HG02943 (cell line): ENCODE results near the gene PARP15.
"Not testable (repeated sequence)": the region's sequence is repeated elsewhere in the genome, so short reads cannot be mapped to it uniquely, and the experiment has no call there.

Experiments
- ATAC-seq: cut with Tn5 transposase; IDR thresholded peaks from one replicate; pipeline ENCODE4 v1.9.1; 2021; ENCODE audit warnings: mild to moderate bottlenecking, low read depth, moderate library complexity; ENCODE audit not compliant: unreplicated experiment

Gene PARP15

DNA sequence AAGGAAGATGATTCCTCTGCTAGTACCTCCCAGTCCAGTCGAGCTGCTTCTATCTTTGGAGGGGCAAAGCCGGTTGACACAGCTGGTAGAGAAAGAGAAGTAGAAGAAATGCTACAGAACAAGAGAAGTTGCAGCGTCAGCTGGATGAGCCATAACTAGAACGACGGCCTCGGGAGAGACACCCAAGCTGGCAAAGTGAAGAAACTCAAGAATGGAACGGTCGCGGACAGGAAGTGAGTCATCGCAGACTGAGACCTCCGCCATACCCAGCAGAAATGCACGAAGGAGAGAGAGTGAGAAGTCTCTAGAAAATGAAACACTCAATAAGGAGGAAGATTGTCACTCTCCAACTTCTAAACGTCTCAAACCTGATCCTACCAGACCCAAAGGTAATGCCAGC is 84.2 kb downstream of the PARP15 start:
- ATAC-seq, result no peak

DNA sequence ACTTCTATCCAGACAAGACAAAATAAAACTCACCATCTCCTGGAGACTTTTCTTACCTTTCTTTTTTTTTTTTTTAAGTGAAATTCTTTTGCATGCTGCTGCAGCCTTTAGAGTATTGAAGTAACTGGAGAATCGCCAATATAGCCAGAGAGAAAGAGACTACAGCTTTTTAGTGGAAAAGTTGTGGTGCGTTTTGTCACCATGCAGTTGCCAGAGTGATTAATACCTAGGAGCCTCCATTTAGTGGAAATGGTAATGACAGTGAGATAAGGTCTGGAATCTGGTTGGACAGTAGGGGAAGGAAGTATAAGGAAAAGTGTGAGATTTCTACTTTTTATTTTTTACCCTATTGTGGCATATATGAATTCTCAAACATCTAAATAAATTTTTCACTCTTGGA is 85.1 kb downstream of the PARP15 start:
- ATAC-seq, result no peak

DNA sequence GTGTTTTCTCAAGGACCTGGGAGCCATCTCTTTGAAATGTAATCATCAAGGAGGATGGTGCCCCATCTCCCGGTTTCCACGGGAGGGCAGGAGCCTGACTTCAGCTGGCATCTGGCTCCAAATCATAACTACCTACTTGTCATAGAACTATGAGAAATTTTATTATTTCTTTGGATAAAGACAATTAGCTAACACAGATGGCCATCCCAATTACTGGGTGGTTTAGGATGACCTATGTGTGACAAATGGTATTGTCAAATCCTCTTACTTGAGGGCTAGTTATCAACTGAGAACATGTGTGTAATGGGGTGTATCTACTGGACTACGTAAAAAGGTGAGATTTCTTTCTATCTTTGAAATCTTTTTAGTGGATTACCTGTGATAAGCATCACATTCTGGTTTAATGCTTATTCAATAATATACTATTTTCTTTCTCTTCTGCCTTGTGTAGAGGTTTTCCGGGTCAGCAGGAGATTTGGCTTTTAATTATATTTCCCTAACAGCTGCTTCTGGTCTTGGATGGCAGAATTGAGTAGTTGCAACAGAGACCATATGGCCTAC is 87.9 kb downstream of the PARP15 start:
- no peak for ATAC-seq

DNA sequence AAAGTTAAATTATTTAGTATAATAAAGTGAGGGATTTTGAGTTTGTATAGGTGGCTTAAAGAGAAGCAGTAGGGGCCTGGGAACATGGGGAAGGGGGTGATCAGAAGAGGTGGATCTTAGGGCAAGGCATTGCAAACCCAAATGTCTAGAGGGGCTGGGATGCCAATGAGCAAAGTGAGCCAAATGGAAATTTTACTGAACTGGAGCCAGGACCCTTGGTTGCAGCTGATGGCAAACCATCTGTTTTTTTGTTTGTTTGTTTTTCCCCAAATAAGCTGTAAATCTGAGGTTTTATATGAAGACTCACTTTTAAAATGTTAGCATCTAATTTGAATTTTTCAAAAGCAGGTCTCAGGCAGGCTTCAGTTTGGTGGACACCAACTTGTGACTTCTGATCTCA is 88.4 kb downstream of the PARP15 start:
- ATAC-seq, result no peak

DNA sequence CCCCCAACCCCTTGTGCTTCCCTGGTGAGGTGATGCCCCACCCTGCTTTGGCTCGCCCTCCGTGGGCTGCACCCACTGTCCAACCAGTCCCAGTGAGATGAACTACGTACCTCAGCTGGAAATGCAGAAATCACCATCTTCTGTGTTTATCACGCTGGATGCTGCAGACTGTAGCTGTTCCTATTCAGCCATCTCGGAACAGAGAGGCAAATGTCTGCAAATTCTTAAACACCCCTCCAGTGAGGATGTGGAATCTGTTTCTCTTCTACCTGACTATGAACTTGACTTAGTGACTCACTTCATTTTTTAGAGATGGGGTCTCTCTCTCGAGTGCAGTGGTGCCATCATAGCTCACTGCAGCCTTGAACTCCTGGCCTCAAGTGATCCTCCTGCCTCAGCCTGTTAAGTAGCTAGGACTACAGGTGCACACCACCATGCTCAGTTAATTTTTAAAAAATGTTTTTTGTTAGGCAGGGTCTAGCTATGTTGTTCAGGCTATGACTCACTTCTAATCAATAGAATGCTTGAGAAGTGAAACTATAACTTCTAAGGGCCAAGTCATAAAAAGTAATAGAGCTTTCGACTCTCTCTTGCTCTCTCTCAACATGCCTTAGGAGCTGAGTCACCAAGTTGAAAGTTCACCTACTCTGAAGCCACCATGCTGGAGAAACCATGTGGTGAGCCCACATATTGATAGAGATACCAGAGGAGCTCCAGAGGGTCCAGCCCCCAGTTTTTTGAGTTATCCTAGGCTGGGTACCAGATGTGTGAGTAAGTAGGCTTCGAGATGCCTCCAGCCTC is 91.7 kb downstream of the PARP15 start:
- ATAC-seq, result peak; percentile 90

DNA sequence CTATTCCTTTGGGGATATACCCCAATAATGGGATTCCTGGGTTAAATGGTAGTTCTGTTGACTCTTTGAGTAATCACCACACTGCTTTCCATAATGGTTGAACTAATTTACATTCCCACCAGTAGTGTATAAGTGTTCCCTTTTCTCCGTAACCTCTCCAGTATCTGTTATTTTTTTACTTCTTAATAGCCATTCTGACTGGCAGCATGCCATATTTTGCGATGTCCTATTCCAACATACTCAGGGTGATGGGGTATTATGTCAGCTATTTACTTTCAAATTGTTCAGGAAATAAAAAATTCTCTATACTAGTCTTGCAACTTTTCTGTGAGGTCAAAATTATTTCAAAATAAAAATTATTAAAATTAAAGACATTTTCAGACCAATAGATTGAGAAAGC is 94.1 kb downstream of the PARP15 start:
- ATAC-seq, result no peak

DNA sequence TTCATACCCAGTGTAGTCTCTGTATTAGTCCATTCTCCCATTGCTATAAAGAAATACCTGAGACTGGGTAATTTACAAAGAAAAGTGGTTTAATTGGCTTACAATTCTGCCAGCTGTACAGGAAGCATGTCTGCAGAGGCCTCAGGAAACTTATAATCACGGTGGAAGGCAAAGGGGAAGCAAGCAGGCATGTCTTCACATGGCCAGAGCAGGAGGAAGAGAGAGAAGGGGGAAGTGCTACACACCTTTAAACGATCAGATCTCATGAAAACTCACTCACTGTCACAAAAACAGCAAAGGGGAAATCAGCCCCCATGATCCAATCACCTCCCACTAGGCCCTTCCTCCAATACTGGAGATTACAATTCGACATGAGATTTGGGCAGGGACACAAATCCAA is 96.9 kb downstream of the PARP15 start:
- no peak for ATAC-seq

DNA sequence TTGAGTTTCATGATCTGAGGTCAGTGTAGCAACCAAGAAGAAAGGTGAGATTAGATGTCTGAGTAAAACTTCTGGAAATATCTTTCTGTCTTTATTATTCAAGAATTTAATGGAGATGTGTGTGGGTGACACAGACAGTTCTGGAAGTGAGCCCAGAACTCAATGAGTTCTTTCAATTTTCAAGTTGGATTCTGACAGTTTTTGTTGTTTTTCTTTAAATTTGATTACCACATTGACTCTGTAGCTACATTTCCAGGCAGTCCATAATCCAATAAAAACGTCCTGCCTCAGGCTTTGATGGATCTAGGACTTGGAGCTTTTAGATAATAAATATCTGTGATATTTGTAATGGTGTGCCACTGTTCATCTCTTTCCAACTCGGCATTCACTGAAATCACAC is 99.3 kb downstream of the PARP15 start:
- ATAC-seq, result no peak

DNA sequence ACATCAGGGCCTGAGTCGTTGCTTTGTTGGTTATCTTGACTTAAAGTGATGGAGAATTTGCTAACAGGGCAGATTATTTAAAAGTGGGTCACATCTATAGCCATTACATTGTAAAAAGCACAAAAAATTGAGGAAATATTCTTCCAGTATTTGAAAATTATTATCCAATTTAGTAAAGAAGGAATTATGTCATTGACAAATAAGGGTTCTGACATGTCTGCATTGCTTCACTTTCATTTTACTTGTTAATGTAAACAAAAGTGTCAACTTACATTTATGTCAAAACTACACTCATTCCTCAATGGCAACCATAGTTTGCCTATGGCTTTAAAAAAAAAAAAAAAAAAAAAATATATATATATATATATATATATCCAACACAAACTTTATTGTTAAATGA is 99.8 kb downstream of the PARP15 start:
- no peak for ATAC-seq

DNA sequence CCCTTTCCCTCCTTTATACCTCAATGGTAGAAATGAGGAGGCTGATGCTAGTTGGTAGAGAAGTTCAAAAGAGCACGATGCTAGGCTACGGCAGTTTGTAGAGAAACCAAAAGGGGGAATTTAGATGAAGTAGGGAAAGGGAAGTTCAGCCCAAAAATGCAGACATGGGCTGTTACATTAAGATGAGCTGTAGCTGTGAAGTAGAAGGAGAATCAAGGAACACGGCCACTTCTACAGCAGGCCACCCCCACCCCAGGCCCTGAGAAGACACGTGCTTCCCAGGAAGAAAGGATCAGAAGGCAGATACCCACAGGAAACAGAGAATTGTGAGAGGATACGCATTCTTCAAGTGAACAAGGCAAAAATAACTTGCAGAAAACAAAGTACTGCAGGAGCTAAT is 101.1 kb downstream of the PARP15 start:
- no peak for ATAC-seq

DNA sequence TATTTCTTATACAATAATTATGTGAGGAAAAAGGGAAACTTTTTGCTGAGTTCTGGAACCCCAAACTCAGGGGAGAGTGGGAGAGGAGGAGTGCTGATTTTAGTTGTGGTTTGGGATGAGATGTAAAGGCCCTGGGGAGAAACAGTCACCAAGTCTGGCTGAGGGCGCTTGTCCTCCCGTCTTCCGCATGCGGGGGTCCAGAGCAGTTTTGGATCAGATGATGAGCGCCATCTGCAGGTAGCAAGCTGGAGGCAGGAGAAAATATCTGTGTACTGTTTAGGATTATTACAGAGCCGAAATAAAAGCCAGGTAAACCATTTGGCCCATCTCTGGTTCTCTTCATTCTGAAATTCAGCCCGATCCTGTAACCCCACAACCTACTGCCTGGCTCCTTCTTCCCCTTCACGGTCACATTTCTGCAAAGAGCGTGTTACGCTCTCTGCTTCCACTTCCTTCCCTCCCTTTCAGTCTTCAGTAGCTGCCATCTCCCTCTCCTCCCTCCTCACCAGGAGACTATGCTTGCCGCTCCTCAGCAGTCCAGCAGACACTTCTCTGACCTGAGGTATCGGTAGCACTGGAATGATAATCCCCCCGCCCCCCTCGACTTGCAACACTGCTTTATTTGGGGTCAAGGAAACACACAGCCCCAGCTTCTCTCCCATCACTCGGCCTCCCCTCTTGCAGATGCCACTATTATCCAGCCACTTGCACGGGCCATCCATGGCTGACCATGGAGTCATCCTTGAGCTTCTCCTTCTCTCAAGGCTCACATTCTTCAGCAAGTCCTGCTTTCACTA is 101.8 kb downstream of the PARP15 start:
- ATAC-seq, result no peak

DNA sequence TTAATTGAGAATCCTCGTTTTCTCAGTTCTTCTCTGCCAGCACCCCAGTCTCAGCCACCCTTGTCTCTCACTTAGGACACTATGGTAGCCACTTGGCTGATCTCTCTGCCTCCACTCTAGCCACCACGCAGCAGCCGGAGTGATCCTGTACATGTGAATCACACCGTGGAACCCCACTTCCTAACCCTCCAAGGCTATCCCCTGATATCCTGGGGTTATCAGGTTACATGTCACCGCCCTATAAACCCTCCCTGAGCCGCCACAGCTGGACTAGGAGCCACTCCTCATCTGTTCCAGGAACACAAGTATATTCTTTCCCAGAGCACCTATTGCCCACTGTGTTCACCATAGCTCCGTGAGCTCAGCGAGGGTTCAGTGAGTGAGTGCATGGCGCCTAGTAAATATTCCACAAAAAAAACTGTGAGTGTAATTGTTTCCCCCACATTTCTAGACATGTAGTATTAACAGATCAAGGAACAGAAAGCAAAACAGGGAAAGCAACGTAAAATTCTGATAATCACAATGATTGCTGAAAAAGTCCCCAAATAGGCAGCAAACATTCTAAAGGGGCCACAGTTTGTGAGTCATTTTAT is 102.5 kb downstream of the PARP15 start:
- no peak for ATAC-seq

DNA sequence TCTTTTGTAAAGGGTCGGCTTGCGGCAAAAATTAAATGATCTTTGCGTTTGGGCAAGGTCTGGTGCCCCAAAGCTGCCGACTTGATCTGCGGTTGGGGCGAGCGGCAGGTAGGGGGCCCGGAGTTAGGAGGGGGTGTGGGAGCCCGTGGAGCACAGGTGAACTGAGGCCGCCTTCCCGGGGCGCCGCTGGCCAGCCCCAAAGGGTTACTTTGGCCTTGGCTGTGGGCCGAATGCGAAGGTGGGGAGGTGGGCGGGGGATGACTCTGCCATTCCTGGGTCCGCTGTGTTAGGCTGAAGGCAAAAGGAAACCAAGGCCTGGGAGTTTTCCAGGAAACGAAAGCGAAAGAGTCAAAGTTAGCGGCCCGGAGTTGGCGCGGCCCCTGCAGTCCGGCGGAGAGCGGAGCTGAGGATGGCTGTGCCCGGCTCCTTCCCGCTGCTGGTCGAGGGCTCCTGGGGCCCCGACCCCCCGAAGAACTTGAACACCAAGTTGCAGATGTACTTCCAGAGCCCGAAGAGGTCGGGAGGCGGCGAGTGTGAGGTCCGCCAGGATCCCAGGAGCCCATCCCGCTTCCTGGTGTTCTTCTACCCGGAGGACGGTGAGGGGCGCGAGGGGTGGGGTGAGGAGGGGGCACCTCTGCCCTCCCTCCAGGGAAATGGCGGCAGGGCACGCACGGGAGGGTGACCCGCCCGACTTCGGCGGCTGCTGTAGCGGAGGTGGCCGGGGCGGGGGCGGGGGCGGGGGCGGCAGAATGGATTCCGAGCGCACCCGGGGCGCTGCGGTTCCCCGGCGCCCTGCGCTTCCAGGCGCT is 103.2 kb downstream of the PARP15 start, which contains the start of gene PARP14:
Gene PARP14 (plus strand): TSS at position 365 of the 809 bp plus-strand sequence. CDS start 45 bp downstream, at position 410.
- ATAC-seq, result peak; percentile 46

DNA sequence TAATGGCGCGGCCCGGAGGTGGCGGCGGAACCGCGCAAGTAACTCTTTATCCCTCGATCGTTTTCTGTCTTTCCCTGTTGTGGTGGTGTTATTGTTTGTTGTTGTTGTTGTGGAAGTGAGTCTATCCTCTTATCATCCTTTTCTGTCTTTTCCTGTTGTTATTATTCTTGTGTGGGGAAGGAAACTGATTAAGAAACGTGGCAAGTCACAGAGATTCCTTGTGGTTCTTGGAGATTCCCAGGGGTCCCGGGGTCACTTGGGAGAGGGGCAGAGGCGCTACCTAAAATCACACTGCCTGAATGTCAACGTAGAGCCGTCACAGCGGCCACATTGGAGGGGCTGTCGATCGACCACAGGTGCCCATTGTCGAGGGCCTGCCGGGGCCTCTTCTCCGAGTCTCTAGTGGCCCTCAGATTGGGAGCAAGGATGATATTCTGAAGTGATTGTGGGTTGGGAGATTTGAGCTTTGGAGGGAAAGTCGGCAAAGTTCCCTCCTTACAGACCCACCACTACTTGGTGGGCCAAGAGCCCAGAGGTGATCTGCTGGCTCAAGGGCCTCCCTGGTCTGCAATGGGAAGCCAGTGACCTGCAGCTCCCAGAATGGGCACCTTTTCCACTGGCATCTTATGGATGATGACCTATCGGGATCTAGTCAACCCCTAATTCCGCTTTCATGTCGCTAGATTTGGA is 104.0 kb downstream of the PARP15 start:
- ATAC-seq, result no peak

DNA sequence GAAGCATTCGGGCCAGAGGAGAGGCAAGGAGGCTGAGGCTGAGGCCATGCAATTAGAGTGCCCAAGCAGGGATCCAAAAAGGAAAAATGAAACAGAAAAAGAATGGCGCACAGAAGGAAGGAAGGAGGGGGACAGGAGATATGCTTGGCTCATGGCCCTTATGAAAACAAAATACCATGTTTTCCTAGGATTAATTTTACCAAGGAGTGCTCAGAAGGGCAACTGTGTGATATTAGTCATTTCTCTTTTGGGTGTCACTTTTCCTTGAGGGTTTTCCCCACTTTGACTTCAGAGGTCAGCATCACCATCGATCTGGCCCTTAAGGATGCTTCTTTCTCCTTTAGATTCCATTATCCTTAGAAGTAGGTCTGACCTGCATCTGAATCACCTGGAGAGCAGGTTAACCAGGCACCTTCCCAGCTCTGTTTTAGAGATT is 104.5 kb downstream of the PARP15 start:
- ATAC-seq, result no peak

DNA sequence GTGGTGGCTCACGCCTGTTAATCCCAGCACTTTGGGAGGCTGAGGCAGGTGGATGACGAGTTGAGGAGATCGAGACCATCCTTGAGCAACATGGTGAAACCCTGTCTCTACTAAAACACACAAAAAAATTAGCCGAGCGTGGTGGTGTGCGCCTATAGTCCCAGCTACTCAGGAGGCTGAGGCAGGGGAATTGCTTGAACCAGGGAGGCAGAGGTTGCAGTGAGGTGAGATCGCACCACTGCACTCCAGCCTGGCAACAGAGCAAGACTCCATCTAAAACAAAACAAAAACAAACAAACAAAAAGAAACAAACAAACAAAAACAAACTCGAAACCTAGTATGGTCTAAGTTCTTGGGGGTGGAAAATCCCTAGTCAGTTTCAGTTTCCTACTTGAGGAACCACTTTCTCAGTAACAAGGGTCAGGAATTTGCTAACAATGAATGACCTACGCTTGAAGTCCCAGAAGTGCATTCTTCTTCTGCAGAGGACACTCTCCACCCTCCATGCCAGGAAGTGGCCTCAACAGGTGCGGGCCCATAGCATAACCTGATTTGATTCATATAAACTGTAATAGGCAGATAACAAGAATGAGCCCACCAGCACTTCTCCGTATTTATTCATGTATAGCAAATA is 105.4 kb downstream of the PARP15 start:
- not testable (repeated sequence) for ATAC-seq

DNA sequence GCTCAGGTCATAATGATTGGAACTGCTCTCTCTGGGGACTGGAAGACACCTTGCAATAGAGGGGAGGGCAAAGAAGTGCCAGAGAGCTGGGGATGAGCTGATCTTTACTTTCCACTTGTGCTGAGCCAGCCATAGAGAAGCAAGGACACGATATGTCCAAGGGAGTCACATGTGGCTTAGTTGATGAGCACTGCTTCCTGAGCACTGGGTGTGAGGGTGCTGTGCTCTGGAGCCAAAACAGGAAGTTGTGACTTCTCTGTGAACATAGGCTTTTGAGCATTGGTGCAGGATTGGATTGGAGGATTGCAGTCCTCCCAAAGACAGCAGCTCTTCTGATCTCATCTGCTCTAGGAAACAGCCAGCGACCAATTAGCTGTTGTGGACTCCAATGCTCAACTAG is 109.8 kb downstream of the PARP15 start:
- ATAC-seq, result no peak
